Activated CD8-positive, alpha-beta memory T cell treated with anti-CD3 and anti-CD28 coated beads, Interleukin-2, amount 50 U/mL, for 24 hours (primary cell): ENCODE results near the gene IFNL1.
"Not testable (repeated sequence)": the region's sequence is repeated elsewhere in the genome, so short reads cannot be mapped to it uniquely, and the experiment has no call there.

ENCODE experiments used
- DNase-seq: peaks from one replicate; pipeline ENCODE4 v3.0.0-alpha.2; 2020; ENCODE audit errors: extremely low read depth

IFNL1 gene

GRCh38 chr19:39296055-39296645 lies at the start of gene IFNL1:
Gene IFNL1 (plus strand): TSS chr19:39296407. CDS start chr19:39296422, 15 bp downstream.
- DNase-seq = no peak

DNA sequence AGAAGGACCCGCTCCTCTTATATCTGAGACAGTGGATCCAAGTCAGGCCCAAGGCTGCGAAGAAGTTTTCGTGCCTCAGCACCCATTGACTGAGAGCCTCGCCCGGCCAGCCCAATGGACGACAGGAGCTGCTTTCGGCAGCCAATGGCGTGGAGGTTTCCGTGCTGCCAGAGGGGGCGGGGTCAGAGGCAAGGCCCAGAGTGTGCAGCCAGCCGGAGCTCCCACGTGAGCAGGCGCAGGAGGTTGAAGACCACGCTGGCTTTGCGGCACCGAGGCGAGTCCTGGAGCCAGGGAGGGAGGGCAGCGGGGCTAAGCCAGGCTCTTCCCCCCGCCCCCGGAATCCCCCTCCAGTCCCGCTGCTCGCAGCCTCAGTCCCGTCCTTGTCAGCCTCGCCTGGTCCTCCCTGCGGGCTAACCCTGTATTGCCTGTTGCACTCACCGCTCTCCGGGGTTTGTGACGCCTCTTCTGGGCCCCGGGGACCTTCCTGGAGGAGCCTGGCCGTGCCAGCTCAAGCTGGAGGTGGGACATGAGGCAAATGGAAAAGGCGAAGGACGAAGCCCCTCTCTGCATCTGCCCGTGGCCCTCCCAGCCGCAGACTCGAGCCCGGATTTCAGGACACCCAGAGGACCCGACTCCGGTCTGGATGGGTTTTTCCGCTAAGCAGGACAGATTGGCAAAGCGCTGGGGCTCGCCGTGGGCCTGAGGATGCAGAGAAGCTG lies 49.1 kb upstream of the IFNL1 start:
- DNase-seq = no peak

- DNase-seq = no peak
These were observed 48.2 kb upstream of the IFNL1 start for GRCh38 chr19:39247701-39248664.

- DNase-seq = no peak
These were observed 47.4 kb upstream of the IFNL1 start, which contains the start of gene IFNL4 for GRCh38 chr19:39248806-39249205. Gene IFNL4 (minus strand): TSS chr19:39248856.

DNA sequence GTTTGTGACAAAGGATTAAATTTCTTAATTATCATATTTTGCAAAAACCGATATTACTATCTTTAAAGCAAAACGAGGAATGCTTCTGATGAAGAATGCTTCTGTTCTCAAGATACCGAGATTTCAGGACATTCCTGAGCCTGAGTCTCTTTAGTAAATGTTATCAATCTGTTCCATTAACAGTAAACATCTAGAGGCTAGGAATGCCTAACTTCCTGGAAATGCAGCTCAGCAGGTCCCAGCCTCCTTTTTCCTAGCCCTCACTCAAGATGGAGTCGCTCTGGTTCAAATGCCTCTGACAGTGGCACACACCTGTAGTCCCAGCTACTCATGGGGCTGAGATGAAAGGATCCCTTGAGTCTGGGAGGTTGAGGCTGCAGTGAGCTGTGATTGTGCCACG lies 45.1 kb upstream of the IFNL1 start:
- no peak for DNase-seq

DNA sequence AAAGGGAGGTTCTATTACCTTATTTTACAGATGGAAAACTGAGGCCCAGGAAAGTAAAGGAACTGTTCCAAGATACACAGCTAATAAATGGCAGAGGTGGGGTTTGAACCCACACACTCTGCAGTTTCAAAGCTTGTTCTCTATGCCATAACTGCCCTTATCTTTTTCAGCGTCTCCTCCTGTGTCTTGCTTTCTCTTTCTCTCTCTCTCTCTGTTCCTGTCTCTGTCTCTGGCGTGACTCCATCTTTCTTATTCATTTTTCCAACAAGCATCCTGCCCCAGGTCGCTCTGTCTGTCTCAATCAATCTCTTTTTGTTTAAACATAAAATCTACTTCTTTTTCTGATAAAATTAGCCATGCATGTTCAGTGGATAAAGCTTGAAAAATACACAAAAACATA lies 44.4 kb upstream of the IFNL1 start:
- DNase-seq = no peak

DNA sequence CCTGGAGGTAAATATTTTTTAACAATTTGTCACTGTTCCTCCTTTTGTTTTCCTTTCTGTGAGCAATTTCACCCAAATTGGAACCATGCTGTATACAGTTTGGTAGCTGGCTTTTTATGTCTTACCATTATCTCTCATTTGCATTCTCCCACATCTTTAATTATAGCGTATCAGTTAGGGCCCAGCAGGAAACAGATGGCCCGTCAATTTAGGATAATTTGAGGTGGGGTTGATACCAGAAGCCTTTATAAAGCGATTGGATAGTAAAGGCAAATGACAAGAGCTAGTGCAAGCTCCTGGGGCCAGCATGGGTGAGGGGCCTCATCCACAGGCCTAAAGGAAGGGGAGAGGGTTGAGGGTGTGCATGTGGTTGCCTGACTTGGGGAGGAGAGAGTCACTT lies 43.7 kb upstream of the IFNL1 start:
- no peak for DNase-seq

DNA sequence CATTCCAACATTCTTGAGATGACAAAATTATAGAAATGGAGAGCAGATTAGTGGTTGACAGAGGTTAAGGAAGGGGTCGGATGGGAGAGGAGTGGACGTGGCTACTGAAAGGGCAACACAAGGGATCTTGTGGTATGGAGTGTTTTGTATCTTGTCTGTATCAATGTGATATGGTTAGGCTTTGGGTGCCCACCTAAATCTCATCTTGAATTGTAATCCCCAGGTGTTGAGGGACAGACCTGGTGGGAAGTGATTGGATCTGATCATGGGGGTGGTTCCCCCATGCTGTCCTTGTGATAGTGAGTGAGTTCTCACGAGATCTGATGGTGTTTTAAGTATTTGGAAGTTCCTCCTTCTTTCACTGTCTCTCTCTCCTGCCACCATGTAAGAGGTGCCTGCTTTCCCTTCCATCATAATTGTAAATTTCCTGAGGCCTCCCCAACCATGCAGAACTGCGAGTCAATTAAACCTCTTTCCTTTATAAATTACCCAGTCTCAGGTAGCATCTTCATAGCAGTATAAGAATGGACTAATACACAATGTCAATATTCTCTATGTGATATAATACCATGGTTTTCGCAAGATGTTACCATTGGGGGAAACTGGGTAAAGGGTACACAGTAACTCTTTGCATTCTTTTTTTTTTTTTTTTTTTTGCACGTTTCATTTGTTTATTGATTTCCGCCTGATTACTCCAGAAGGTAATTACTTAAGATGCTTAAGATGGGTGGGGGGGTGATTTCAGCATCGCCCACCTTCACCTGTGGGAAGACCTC lies 42.6 kb upstream of the IFNL1 start:
- no peak for DNase-seq

- DNase-seq = no peak
These were observed 41.5 kb upstream of the IFNL1 start for GRCh38 chr19:39254531-39255345.

DNA sequence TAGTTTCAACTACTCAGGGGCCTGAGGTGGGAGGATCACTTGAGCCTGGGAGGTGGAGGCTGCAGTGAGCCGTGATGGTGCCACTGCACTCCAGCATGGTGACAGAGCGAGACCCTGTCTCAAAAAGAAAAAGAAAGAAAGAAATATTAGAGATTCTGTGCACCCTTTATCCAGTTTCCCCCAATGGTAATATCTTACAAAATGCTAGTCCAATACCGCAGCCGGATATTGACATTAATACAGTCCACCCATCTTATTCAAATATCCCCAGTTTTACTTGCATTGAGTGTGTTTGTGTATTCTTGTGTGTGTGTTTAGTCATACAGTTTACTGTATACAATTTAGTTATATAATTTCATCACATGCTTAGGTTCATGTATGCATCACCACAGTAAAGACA lies 39.0 kb upstream of the IFNL1 start:
- DNase-seq = no peak

- no peak for DNase-seq
These were observed 34.5 kb upstream of the IFNL1 start for GRCh38 chr19:39261704-39262103.

GRCh38 chr19:39262496-39262895 lies 33.7 kb upstream of the IFNL1 start:
- DNase-seq = no peak

- no peak for DNase-seq
These were observed 32.3 kb upstream of the IFNL1 start for GRCh38 chr19:39263912-39264305.

GRCh38 chr19:39264306-39265290 lies 31.6 kb upstream of the IFNL1 start:
- DNase-seq = no peak

GRCh38 chr19:39265321-39265916 lies 30.8 kb upstream of the IFNL1 start:
- DNase-seq = no peak

- DNase-seq = not testable (repeated sequence)
These were observed 28.1 kb upstream of the IFNL1 start, which contains the start of gene IFNL2 for GRCh38 chr19:39268085-39268484. Gene IFNL2 (plus strand): TSS chr19:39268396. CDS start chr19:39268569, 173 bp downstream.

DNA sequence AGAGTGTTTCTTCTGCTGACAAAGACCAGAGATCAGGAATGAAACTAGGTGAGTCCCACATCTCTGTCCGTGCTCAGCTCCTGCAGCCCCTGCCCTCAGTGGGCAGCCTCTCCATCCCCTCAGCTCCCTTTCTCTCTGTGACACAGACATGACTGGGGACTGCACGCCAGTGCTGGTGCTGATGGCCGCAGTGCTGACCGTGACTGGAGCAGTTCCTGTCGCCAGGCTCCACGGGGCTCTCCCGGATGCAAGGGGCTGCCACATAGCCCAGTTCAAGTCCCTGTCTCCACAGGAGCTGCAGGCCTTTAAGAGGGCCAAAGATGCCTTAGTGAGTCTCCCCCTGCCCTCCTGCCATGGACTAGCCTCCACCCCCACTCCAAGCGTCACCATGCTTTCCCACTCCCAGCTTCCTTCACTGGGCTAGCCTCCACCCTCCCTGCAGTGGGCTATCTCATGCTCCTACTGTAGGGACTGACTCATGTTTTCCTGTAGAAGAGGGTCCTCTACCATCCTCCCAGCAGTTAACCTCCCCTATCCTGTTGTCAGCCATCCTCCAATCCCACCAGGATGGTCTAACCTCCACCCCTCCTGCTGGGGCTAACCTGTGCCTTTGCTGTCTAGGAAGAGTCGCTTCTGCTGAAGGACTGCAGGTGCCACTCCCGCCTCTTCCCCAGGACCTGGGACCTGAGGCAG lies 27.5 kb upstream of the IFNL1 start:
- not testable (repeated sequence) for DNase-seq

DNA sequence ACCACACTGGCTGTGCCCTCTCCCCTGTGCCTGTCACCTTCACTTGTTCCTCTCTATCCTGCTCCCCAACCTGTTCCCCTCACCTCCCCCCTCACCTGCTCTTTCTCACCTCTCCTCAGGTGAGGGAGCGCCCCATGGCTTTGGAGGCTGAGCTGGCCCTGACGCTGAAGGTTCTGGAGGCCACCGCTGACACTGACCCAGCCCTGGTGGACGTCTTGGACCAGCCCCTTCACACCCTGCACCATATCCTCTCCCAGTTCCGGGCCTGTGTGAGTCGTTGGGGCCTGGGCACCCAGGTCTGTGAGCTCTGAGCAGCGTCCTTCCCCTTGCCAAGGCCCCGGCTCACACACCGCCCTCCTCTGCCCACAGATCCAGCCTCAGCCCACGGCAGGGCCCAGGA lies 26.8 kb upstream of the IFNL1 start:
- DNase-seq = not testable (repeated sequence)
